SH-SY5Y (cell line): ENCODE data around the gene CBFA2T3.

Experiments used
- GATA2 ChIP-seq: IDR thresholded peaks from 2 replicates; pipeline ENCODE4 v1.6.1; 2011; ENCODE audit warnings: mild to moderate bottlenecking, low read depth, low read length
- GATA3 ChIP-seq: IDR thresholded peaks from 2 replicates; pipeline ENCODE4 v1.6.1; 2011; ENCODE audit warnings: low read depth, mild to moderate bottlenecking, low read length, moderate library complexity

DNA sequence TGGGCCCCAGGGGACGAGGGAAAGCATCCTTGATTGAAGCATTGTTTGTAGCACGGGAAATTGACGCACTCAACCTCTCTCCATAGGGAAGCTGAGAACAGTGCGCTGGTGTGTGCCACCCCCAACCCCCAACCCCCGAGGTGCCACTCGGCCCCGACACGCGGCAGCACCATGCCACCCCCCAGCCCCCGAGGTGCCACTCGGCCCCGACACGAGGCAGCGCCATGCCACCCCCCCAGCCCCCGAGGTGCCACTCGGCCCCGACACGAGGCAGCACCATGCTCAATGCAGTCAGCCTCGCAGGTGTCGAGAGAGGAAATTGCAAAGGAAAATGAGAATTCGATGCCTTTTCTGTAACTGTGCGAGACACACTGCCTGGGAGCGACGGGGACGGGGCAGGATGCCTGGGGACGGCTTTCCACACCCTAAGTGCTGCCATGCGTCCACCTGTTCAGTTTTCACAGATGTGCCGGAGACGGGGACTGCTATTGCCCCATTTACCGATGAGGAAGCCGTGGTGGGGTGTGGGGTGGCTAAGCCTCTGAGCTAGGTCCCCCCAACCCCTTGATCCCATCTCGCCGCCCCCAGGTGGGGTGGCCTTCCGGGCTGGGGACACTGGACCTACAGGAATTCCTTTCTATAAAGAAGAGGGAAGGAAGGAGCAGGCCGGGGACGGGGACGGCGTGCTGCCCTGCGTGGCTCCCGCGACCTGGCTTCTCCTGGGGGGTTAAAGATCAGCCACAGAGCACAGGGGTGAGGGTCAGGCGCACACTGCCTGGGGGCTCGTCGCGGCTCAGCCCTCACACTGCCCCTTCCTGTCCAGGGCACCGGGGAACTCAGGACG lies 9.8 kb downstream of the CBFA2T3 start:
- TF ChIP-seq GATA3, result no peak
- TF ChIP-seq GATA2, result no peak
